NCI-H2196 treated with DMSO at 0.1 percent for 48 hours (cell line): ENCODE measurements around the gene STAB2.
"Not testable (repeated sequence)": the region's sequence is repeated elsewhere in the genome, so short reads cannot be mapped to it uniquely, and the experiment has no call there.

Experiments used
- DNase-seq: peaks from one replicate; lab custom pipeline; 2025; ENCODE audit not compliant: unreplicated experiment; lab: John Stamatoyannopoulos, UW

The STAB2 gene

GRCh38 chr12:103801709-103802585, 214.9 kb downstream of the STAB2 start:
- DNase-seq, result no peak

- no peak for DNase-seq
Observed at GRCh38 chr12:103802586-103802886, 215.5 kb downstream of the STAB2 start.

DNA sequence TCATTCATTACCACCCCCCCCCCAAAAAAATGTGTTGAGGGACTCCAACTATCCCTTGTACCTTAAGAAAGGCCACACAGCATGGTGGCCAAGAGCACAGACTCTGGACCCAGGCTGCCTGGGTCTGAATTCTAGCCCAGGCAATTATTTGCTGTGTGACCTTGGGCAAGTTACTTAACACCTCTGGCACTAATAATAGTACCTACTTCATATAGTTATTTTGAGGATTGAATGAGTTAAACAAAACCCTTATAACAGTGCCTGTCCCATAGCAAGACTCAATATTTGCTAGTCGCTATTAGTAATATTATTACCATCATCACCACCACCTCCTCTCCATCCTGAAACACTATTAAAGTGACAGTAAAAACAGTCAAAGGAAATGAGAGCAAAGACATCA, 216.8 kb downstream of the STAB2 start:
- no peak for DNase-seq

DNA sequence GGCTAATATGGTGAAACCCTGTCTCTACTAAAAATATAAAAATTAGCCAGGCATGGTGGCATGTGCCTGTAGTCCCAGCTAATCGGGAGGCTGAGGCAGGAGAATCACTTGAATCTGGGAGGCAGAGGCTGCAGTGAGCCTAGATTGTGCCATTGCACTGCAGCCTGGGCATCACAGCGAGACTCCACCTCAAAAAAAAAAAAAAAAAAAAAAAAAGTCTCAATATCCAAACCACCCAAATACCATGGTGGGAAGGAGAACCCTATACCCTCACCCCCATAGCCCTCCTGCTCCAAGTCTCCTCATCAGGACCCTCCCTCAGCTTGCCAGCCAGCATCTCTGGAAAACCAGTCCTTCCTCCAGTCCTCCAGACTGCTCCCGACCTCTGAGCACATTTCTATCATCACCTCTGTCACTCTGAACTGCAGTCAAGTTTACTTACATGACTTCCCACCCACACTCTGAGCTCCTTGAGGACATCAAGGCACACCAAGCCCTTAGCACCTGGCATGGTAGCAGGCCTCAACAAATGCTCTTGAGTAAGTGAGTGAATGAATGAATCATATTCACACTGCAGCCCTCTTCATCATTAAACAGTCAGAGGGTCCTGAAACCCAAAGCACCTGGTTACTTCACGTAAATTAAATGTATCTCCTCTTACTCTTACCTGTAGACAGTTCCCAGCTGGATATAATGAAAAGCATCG, 218.7 kb downstream of the STAB2 start:
- DNase-seq, result no peak

- DNase-seq, result no peak
Observed at GRCh38 chr12:103806803-103807202, 219.7 kb downstream of the STAB2 start.

DNA sequence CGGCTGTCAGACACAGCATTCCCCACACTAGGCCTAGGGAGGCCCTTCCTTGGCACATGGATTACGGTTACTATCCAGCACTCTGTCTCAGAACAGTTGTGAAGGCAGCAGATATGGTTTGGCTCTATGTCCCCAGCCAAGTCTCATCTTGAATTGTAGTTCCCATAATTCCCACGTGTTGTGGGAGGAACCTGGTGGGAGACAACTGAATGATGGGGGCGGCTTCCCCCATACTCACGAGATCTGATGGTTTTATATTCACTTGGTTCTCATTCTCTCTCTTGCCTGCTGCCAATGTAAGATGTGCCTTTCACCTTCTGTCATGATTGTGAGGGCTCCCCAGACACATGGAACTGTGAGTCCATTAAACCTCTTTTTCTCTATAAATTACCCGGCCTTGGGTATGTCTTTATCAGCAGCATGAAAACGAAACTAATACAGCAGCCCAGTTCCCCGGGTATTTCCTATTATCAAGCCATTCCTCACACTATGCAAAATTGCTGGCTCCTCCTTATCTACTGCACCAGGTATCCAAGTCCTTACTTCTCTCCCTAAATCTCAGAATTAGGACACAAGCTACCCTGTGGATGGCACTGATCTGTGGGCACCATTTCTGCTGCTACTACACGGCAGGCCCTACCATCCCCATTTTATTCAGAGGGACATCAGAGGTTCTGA, 220.6 kb downstream of the STAB2 start:
- DNase-seq, result no peak

DNA sequence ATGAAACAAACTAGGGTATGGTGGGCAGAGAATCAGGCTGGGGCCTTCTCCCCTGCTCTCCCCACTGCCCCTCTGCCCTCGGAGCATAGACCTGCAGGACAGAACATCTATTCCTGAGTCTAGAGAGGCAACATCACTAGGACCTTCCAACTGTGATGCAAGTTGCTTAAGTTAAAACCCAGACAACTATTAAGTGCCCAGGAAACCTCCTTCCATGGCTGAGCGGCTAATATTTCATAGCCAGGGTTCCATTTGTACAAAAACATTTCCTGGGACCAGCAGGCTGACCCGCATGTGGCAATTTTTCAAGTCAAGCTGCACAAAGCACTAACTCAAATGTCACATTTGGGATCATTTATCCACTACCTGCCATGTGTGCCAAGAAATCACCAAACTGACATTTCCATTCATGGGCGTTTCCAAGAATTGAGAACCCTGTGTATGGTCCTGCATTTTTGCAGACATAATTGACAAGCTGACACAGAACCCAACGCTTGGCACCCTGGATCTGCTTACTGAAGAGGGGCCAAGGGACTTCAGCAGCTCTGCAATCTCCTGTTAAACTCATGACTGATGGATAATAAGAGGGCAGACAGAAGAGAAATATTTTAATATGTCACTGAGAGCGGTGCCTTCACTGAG, 221.3 kb downstream of the STAB2 start:
- DNase-seq, result no peak

DNA sequence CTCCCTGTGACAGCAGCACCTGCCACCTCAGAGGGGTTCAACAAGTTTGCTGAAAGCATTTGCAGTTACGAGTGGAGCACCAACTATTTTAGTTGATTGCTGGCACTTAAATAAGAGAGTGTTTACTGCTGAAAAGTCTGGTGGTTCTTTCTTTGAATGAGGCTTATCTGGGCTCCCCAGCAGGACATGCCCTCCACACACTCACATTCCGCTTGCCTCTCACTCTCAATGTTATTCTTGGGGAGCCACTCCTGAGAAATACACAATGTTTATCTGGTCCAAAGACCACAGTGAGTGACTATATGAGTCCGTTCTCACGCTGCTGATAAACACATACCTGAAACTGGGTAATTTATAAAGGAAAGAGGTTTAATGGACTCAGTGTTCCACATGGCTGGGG, 222.1 kb downstream of the STAB2 start:
- DNase-seq, result no peak

DNA sequence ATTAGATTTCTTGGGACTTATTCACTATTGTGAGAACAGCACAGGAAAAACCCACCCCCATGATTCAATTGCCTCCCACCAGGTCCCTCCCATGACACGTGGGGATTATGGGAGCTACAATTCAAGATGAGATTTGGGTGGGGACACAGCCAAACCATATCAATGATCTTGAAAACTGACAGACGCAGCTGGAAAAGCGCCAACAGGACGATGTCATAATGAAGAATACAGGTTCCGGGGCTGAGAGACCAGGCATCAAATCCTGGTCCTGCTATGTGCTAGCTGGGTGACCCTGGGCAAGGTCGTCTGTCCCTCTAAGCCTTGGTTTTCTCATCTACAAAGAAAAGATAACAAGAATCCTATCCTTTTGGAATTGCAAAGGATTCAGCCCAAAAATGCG, 222.6 kb downstream of the STAB2 start:
- not testable (repeated sequence) for DNase-seq

DNA sequence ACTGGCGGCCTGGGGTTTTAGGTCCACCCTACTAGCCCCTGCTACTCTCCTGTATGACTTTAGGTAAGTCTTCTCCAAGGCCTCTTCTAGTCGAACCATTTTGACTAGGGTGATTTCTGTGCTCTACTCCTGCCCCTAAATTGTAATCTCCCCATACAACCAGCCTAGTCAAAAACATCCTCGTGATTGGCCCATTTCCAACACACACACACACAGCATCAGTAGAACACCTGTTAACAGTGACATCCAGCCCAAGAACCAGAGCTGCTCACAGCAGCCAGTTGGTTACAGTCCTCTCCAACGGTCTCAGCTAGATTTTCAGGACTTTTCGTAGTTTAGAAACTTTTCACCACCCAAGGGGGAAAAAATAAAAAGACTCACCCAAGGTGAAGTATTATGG, 223.0 kb downstream of the STAB2 start:
- no peak for DNase-seq

GRCh38 chr12:103811791-103812190, 224.7 kb downstream of the STAB2 start:
- DNase-seq, result no peak

- no peak for DNase-seq
Observed at GRCh38 chr12:103812789-103813188, 225.7 kb downstream of the STAB2 start.

DNA sequence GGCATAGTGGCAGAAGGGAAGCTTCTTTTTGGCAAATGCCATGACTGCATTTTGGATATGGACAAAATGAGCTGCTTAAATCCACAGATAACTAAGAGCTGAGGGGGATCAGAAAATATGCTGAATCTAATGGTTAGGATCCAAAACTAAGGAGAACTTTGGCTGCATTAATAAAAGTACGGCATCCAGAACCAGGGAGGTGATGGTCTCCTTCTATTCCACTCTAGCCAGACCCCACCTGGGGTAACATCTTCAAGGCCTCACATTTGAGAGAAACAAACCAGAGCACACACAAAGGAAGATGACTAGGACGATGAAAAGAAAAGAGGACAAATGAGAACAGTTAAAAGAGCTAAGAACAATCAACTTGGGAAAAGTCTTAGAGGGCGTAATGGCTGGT, 226.4 kb downstream of the STAB2 start:
- DNase-seq, result no peak

DNA sequence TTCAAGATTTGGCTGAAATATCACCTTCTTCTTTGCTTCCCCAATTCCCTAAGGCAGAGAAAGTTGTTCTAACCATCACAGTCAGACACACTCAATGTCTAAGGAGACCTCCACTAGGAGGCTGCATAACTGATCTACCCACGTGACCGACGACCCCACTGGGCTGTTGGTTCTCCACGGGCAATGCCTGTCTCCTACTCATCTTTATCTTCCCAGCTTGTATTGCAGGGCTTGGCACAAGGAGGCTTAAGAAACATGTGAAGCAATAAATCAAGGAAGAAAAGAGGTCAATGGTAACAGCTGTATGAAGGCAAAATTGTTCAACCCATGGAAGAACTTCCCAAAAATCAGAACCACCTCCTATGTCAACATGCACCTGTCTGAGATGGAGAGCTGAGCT, 226.9 kb downstream of the STAB2 start:
- no peak for DNase-seq

DNA sequence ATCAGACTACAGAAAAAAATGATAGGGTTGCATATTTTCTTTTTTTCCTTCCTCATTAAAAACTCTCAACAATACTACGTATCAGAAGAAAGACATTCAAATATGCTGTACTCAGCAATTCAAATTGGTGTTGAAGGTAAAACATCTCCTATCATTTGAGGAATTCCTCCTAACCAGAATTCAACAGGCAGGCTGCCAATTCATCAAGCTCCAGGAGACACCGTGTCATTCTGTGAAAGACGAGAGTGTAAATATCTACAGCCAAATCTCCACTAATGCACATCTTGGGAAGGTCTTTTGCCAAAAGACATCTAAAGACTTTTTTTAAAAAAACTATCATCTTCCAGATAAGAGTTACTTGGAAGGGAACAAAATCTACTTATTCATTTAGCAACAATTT, 227.4 kb downstream of the STAB2 start:
- DNase-seq, result no peak
